GM21529 (cell line): Measurements from ENCODE around the gene EBF4.

Experiments used
- ATAC-seq: cut with Tn5 transposase; IDR thresholded peaks from one replicate; pipeline ENCODE4 v1.9.1; 2021; ENCODE audit not compliant: unreplicated experiment

Gene EBF4

DNA sequence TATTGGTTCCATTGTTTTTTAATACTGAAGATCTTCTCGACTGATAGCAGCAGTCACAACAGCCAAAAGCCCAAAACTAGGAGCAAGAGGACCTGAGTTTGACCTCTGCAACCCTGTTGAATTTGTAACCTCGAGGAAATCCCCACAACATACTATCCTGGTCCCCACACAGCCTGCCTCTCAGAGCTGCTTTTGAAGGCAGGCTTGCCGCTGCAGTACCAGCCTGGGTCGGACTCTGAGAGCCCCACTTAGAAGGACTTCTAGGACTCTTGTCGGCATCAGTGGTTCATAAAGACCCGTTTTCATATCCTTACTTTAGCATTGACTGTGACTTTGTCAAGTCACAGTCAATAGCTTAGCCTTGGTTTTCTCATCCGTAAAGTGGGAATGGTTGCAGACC lies 49.3 kb downstream of the EBF4 start:
- ATAC-seq = no peak

DNA sequence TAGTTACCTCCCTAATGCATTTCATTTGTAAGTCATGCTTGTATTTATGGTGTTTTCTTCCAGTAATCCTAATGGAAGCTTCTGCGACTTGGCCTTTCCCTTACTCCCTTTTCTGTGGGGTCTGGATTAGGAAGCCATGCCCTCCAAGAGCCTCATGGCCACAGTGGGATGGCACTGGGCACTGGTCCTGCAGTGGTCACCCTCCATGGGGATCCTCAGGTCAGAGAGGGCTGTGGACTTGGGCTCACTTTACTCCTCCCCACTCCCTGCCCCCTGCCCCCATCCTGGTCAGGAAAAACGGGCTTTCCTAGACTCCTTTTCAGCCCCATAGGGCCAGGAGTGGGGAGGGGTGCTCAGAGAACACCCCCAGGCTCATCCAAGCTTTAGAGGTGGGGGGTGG lies 49.9 kb downstream of the EBF4 start:
- ATAC-seq = no peak

DNA sequence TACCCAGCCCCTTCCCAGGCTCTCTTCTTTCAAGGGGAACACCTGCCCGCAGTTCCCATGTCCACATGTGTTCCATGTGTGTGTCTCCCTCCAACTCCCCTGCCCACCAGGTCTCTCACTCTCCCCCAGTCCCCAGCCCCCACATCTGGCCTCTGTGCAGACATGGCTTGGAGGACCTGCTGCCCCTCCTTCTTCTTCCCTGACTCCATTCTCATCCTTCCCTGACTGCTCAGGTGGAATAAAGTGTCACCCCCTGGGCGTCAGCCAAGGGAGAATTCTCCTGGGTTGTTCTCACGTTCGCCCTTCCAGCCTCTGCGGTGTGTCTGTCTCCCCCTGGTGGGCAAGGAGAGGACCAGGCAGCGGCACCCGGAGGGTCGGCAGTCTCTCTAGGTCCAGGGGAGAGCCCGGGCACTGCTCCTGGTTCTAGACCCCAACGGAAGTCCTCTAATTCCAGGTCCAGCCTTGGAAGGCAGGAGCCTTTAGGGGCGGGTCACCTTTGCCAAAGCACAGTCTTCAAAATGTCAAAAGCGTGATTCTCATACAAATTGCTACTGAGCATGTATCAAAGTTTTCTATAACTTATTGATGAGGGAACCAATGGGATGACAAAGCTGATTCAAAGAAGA lies 50.5 kb downstream of the EBF4 start:
- no peak for ATAC-seq

GRCh38 chr20:2745060-2745910 lies 52.7 kb downstream of the EBF4 start:
- no peak for ATAC-seq

- ATAC-seq = no peak
Measured at GRCh38 chr20:2745936-2746635, 53.5 kb downstream of the EBF4 start.

DNA sequence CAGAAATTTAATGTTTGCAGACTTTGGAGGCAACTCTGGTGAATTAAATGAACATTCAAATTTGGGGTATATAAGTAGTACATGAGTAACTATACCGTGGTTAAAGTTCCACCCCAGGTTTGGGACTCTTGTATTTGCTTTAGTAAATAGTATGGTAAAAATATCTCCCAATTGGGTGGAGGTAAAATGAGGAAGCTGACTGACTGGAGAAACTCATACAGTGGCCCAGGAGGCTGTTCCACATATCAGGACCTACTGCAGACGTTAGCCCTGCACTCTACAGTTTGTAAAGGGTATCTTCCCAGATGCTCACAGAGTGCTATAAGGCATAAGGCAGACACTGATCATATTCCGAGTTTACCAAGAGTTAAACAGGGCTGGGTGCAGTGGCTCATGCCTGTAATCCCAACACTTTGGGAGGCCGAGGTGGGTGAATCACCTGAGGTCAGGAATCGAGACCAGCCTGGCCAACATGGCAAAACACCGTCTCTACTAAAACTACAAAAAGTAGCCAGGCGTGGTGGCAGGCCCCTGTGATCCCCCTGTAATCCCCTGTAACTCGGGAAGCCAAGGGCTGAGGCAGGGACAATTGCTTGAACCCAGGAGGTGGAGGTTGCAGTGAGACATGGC lies 54.2 kb downstream of the EBF4 start:
- ATAC-seq = no peak

DNA sequence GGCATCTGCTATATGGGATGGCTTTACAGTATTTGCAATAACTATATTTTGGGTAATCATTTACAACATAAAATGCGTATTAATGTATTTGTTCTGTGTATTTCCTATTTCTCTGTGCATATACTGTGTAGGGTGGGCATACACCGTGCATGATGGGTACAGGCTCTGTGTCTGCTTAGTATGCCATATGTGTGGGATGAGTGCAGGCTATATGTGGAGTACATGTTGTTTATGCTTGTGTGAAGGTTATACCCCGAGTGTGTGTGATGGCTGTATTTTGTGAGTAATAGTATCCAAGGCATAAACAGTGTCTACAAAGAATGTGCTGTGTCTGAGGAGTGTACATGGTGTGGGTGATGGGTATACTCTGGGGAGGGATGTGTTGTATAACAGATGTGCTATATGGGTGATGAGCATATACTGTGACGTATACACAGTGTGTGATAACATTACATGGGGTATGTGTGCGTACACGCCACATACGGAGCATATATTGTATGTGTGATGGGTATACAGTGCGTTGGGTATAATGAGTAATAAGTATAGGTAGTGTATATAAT lies 55.2 kb downstream of the EBF4 start:
- ATAC-seq = no peak

GRCh38 chr20:2748551-2749342 lies 56.2 kb downstream of the EBF4 start:
- ATAC-seq = no peak

GRCh38 chr20:2749343-2749950 lies 56.9 kb downstream of the EBF4 start:
- ATAC-seq = no peak

- no peak for ATAC-seq
Measured at GRCh38 chr20:2749951-2750490, 57.4 kb downstream of the EBF4 start.

DNA sequence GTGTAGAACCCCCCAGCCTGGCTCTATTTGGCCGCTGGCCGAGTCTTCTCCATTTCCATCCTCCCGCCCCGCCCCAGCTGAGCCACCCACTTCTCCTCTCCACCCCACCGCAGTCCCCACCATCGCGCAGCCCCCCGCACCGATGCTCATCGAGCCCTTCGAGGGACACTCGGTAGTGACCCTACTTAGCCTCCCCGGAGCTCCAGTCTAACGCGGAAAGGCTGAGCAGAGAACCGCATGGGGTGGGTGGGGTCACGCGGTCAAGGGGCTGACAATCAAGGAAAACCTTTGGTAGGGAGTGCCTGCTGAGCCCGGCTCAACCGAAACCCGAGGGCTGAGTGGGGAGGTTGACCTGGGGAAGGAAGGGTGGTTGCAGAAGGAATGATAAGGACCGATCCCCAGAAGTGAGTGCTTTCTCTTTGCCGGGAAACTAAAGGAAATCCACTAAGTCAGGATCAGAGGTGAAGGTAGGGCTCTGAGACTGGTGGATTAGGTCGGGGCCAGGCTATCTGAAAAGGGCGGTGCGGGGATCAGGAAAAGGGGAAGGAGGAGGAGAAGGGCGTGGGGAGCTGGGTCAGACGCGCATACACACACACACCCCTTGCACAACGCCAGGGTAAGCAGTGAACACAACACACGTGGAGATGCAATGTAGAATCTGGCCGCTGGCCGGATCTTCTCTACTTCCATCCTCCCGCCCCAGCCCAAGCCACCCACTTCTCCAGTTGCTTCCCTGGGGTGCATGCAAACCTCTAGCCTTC lies 58.1 kb downstream of the EBF4 start:
- ATAC-seq = no peak

GRCh38 chr20:2751347-2751877 lies 58.8 kb downstream of the EBF4 start:
- no peak for ATAC-seq

DNA sequence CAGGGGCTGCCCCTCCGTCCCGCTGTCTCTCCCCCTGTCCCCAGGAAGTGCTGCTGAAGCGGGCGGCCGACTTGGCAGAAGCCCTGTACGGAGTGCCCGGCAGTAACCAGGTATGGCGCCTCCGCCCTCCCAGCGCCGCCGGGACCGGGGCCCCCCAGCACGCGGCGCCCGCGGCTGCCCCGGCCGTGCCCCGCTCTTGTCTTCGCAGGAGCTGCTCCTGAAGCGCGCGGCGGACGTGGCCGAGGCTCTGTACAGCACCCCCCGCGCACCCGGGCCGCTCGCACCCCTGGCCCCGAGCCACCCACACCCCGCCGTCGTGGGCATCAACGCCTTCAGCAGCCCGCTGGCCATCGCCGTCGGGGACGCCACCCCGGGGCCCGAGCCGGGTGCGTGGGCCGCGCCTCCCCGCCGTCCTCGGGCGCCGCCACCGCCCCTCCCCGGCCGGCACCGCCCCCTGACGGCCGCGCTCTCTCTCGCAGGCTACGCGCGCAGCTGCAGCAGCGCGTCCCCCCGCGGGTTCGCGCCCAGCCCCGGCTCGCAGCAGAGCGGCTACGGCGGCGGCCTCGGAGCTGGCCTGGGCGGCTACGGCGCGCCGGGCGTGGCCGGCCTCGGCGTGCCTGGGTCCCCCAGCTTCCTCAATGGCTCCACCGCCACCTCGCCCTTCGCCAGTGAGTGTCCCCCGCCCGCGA lies 59.4 kb downstream of the EBF4 start:
- ATAC-seq = no peak

DNA sequence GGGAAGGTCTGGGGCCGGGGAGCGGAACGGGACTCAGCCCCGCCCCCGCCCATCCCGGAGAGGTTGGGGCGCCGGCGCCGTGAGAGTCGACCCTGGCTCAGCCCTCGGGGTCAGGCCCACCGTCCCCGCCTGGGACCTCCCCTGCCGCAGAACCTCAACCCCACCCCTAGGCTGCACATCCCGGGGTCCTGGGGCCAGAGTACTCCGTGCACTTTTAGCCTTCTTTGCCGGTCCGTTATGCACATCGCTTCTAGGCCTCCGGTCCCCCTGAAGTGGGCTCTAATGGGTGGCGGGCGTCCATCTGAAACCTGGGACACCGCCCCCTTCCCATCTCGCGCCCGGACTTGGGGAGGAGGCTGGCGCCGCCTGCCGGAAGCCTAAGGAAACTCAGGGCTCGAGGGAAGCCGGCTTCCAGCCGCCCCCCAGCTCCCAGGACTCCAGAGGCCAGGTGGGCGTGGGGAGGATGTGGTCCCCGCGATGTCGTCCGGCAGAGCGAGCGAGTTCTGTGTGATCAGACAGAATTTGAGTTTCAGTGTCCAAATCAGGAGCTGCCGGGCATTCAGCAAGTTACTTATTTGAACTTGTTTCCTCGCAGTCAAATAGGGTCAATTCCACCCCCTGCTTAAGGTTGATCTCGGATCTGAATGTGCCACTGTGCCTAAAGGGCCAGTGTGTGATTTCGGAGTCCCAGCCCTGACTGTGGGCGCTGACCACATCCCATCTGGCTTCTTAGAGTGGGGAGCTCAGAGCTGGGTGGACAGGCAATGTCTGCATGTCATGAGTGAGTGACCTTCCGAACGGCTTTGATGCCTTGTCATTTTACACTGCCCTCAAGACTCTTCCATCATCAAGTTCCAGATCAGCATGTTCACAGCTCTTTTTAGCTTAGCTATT lies 60.2 kb downstream of the EBF4 start:
- no peak for ATAC-seq

DNA sequence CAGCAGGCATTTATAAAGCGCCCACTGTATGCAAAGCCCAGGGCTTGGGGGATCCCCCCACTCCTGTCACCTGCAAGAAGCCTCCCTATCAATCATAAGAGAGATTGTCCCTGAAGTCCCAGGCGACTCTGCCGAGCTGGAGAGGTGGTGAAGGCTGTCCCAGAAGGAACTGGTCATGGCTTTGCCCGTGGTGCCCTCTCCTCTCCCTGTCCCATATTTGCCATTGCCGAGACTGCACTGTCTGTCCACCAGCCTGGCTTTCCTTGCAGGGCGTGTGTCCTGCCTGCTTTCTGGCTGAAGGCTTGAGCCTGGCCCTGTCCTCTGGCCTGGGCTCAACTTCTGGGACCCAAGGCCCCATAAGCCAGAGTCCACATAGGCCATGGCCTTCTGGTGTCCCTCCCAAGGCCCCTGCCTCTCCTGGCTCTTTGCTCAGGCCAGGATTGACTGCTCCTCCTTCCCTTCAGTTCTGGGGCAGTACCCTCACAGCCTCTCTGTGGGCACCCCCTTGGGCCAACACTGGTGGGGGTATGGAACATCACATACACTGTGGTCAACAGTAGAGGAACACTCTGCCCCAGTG lies 61.0 kb downstream of the EBF4 start:
- no peak for ATAC-seq

DNA sequence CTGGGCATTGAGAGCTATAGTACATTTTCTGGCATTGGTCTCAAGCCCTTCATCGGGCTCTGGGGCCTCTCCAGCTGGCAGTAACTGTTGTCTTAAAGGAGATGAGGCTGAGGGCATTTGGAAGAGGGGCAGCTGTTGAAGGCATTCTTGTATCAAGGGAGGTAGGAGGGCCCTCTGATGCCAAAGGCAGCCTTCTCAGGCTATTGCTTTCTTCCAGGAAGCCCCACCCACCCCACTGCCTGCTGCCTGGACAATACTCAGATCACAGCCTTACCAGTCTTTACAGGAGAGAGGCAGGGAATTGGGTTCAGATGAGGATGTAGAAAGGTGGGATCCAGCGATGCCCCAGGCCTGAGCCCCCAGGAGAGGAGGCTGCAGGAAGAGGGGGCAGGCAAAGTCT lies 61.8 kb downstream of the EBF4 start:
- no peak for ATAC-seq
